K562 (cell line): ENCODE measurements around the gene ZNF335. TPM values are rescaled to one million over a fixed set of nuclear protein-coding genes. Genes with fewer than 3 reads are reported as not detected.

Experiments
- BACH1 ChIP-seq: fragments of 200-800 bp; sonication (Bioruptor generic); IDR thresholded peaks from 2 replicates; pipeline ENCODE4 v1.6.1; 2016; ENCODE audit warnings: missing genetic modification characterization, missing compliant biosample characterization
- CSDE1 ChIP-seq, 2 experiments: fragments of 450-650 bp; IDR thresholded peaks; 2 replicates each; pipeline ENCODE4 v1.6.1; 2016; ENCODE audit warnings: mild to moderate bottlenecking in 1 of 2
- FOXA1 ChIP-seq: fragments of 450-650 bp; IDR thresholded peaks from 2 replicates; pipeline ENCODE4 v1.6.1; 2016; ENCODE audit warnings: mild to moderate bottlenecking, borderline replicate concordance
- MEF2D ChIP-seq: conservative IDR thresholded peaks from 2 replicates; pipeline ENCODE4 v1.6.1; 2016; ENCODE audit warnings: low read depth, missing genetic modification characterization, missing compliant biosample characterization
- NR2C1 ChIP-seq, 2 experiments: fragments of 450-650 bp; IDR thresholded peaks; 2 replicates each; pipeline ENCODE4 v1.6.1; 2017; ENCODE audit warnings: mild to moderate bottlenecking in 2 of 2, antibody characterized with exemption in 1 of 2, inconsistent platforms in 1 of 2, missing compliant biosample characterization in 1 of 2, missing genetic modification characterization in 1 of 2
- SMARCA4 ChIP-seq: fragments of 450-650 bp; IDR thresholded peaks from 2 replicates; pipeline ENCODE4 v1.6.1; 2016
- ZNF444 ChIP-seq: fragments of 250-450 bp; sonication (Bioruptor Pico); IDR thresholded peaks from 2 replicates; pipeline ENCODE4 v1.4.0; 2020; ENCODE audit warnings: mild to moderate bottlenecking, moderate library complexity
- polyA plus RNA-seq, 8 experiments: library from polyadenylated mRNA; depleted of rRNA in 4 of 8; stranded (reverse) in 5 of 8; unstranded in 3 of 8; fragments of >200 nt; fragmentation: Nextera tagmentation in 2 of 8; fragmentation: Illumina TruSeq in 1 of 8; extraction: Ambion mirVana in 2 of 8; extraction: Trizol in 1 of 8; gene quantifications; 2 replicates each; pipeline versions ENCODE4 v1.2.1 to v1.2.3, GENCODE V29; 2011 to 2014; ENCODE audit warnings: inconsistent platforms in 1 of 8, missing spikeins in 1 of 8
- total RNA-seq, 7 experiments: library from RNA; depleted of rRNA in 6 of 7; stranded (reverse); fragments of >200 nt in 6 of 7; fragmentation: Illumina TruSeq in 2 of 7; extraction: Trizol in 2 of 7; gene quantifications; 2 replicates each; pipeline versions ENCODE4 v1.2.1 to v1.2.3, GENCODE V29; 2011 to 2021; ENCODE audit warnings: low replicate concordance in 1 of 7
- TF ChIP-seq, protein P1 (sequence below): fragments of 450-650 bp; IDR thresholded peaks from one replicate; pipeline ENCODE4 v1.6.1; 2018; ENCODE audit warnings: mild to moderate bottlenecking, moderate library complexity; ENCODE audit not compliant: partially characterized antibody
- TF ChIP-seq, protein P2 (sequence below): fragments of 450-650 bp; IDR thresholded peaks from 2 replicates; pipeline ENCODE4 v1.7.1; 2018; ENCODE audit warnings: mild to moderate bottlenecking, low read depth; ENCODE audit not compliant: partially characterized antibody
- TF ChIP-seq, protein P3 (sequence below), 2 experiments: fragments of 450-650 bp in 1 of 2; sonication (generic) in 1 of 2; formaldehyde crosslinking in 1 of 2; IDR thresholded peaks; 2 replicates each; pipeline versions ENCODE4 v1.7.1 to v1.9.0; 2016 to 2022; ENCODE audit warnings: inconsistent platforms in 1 of 2, mild to moderate bottlenecking in 1 of 2, missing genetic modification reagents in 1 of 2
- TF ChIP-seq, protein P4 (sequence below): fragments of 450-650 bp; formaldehyde crosslinking; conservative IDR thresholded peaks from 2 replicates; pipeline ENCODE4 v1.4.0; 2022; ENCODE audit warnings: mild to moderate bottlenecking, missing genetic modification characterization

ZNF335 gene
- total and polyA plus RNA-seq, 9 of the 15 experiments (the other 6 are each of a cell fraction or from before 2014, with no cell fraction given): 0.39 to 16.0 (median 7.6) TPM

DNA sequence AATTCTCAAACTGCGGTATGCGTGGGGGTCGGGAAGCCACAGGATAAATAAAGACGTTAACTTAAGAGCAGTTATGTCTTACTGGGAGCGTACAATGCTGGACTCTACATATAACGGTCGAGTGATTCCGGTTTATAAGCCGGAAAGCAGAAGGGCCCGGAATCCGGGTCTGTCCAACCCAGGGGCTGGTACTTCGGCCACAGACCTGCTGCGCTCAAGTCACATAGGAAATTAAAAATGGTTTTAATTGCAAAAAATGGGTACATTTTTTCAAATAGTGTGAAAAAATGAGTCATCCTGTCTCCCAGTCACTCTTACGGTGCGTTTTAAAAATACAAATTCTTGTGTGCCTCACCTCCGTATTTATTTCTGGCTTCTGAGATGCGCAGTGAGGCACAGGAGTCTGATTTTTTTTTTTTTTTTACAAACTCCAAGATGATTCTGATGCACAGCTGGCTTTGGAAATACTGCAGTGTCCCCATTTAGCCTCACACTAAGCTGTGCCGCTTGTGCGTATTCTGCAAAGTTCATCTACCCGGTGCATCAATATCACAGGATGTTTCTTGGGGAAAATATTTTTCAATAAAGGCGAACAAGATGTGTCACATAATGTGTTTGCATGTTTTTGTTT, 36.5 kb downstream of the ZNF335 start (continued):
- TF ChIP-seq, protein P1, sequence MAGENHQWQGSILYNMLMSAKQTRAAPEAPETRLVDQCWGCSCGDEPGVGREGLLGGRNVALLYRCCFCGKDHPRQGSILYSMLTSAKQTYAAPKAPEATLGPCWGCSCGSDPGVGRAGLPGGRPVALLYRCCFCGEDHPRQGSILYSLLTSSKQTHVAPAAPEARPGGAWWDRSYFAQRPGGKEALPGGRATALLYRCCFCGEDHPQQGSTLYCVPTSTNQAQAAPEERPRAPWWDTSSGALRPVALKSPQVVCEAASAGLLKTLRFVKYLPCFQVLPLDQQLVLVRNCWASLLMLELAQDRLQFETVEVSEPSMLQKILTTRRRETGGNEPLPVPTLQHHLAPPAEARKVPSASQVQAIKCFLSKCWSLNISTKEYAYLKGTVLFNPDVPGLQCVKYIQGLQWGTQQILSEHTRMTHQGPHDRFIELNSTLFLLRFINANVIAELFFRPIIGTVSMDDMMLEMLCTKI: no peak
- TF ChIP-seq MEF2D (0 out of 2 replicates have a peak, but pooled peaks have one; percentile 48), SMARCA4 (peak; percentile 87), BACH1 (tag) (peak; percentile 40; the same call in 1 of the 2 replicates), ZNF444 (CRISPR knock-in tag) (0 out of 2 replicates have a peak, but pooled peaks have one; percentile 26), FOXA1 (0 out of 2 replicates have a peak, but pooled peaks have one; percentile 27), CSDE1 (IDR thresholded peaks at IDR 0.05) (peak in 1 of 2 experiments; percentile 25; a peak in 1 of 4 replicates), NR2C1 (IDR thresholded peaks at IDR 0.05) (peak; percentile 45; the same call in 1 of the 2 replicates), NR2C1 (tag; IDR thresholded peaks at IDR 0.05) (peak; percentile 57)
- TF ChIP-seq, protein P2, sequence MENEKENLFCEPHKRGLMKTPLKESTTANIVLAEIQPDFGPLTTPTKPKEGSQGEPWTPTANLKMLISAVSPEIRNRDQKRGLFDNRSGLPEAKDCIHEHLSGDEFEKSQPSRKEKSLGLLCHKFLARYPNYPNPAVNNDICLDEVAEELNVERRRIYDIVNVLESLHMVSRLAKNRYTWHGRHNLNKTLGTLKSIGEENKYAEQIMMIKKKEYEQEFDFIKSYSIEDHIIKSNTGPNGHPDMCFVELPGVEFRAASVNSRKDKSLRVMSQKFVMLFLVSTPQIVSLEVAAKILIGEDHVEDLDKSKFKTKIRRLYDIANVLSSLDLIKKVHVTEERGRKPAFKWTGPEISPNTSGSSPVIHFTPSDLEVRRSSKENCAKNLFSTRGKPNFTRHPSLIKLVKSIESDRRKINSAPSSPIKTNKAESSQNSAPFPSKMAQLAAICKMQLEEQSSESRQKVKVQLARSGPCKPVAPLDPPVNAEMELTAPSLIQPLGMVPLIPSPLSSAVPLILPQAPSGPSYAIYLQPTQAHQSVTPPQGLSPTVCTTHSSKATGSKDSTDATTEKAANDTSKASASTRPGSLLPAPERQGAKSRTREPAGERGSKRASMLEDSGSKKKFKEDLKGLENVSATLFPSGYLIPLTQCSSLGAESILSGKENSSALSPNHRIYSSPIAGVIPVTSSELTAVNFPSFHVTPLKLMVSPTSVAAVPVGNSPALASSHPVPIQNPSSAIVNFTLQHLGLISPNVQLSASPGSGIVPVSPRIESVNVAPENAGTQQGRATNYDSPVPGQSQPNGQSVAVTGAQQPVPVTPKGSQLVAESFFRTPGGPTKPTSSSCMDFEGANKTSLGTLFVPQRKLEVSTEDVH: peak; percentile 40
- TF ChIP-seq, protein P3, sequence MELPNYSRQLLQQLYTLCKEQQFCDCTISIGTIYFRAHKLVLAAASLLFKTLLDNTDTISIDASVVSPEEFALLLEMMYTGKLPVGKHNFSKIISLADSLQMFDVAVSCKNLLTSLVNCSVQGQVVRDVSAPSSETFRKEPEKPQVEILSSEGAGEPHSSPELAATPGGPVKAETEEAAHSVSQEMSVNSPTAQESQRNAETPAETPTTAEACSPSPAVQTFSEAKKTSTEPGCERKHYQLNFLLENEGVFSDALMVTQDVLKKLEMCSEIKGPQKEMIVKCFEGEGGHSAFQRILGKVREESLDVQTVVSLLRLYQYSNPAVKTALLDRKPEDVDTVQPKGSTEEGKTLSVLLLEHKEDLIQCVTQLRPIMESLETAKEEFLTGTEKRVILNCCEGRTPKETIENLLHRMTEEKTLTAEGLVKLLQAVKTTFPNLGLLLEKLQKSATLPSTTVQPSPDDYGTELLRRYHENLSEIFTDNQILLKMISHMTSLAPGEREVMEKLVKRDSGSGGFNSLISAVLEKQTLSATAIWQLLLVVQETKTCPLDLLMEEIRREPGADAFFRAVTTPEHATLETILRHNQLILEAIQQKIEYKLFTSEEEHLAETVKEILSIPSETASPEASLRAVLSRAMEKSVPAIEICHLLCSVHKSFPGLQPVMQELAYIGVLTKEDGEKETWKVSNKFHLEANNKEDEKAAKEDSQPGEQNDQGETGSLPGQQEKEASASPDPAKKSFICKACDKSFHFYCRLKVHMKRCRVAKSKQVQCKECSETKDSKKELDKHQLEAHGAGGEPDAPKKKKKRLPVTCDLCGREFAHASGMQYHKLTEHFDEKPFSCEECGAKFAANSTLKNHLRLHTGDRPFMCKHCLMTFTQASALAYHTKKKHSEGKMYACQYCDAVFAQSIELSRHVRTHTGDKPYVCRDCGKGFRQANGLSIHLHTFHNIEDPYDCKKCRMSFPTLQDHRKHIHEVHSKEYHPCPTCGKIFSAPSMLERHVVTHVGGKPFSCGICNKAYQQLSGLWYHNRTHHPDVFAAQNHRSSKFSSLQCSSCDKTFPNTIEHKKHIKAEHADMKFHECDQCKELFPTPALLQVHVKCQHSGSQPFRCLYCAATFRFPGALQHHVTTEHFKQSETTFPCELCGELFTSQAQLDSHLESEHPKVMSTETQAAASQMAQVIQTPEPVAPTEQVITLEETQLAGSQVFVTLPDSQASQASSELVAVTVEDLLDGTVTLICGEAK (IDR thresholded peaks at IDR 0.05): peak; percentile 64
- TF ChIP-seq, protein P3 (CRISPR knock-in tag; IDR thresholded peaks at IDR 0.05): no peak
- TF ChIP-seq, protein P4, sequence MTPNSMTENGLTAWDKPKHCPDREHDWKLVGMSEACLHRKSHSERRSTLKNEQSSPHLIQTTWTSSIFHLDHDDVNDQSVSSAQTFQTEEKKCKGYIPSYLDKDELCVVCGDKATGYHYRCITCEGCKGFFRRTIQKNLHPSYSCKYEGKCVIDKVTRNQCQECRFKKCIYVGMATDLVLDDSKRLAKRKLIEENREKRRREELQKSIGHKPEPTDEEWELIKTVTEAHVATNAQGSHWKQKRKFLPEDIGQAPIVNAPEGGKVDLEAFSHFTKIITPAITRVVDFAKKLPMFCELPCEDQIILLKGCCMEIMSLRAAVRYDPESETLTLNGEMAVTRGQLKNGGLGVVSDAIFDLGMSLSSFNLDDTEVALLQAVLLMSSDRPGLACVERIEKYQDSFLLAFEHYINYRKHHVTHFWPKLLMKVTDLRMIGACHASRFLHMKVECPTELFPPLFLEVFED (CRISPR knock-in tag): no peak
